ENCODE results near the gene IFNAR1.
A peak's percentile ranks its signal among the peaks of the same experiment; 100 is the strongest.
"Not testable (repeated sequence)": the region's sequence is repeated elsewhere in the genome, so short reads cannot be mapped to it uniquely, and the experiment has no call there.

IFNAR1 gene

DNA sequence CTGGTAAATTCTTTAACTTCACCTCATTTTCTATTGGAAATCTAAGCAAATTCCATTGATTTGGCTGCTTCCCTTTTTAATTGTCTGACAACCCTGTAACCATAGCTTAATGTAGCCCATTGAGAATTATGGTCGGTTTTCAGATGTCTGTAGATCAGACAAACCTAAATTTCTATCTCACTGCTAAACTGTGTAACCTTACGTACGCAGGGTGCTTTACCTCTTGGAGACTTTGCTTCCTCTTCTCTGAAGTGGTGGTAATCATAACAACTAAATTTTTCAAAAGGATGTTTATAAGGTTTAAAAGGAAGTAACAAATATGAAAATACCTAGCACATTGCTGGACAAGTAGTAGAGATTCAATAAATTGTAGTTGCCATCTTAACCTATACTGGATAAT is 25.9 kb downstream of the IFNAR1 start:
- Histone ChIP-seq H3K4me1 (ENCODE audit: control insufficient read depth, insufficient read depth, low read length) (no peaks in the 10 kb centered on the region), H3K36me3 (ENCODE audit: control insufficient read depth, insufficient read depth, low read length) (peaks cover 46% of the 10 kb centered on the region), H3K4me3 (ENCODE audit: low read depth, low read length) (no peak overlapping the region), H3K27me3 (ENCODE audit: control insufficient read depth, insufficient read depth, low read length) (no peaks in the 10 kb centered on the region), H3K9ac (ENCODE audit: low read depth, low read length) (no peak overlapping the region), H3K27ac (ENCODE audit: low read depth, low read length) (no peak overlapping the region), H3K9me3 (ENCODE audit: control insufficient read depth, insufficient read depth, low read length) (no peaks in the 10 kb centered on the region)

- no peak overlapping the region for H3K4me3 ChIP-seq (ENCODE audit: low read depth, low read length)
- no peak overlapping the region for H3K27ac ChIP-seq (ENCODE audit: low read depth, low read length)
- no peak overlapping the region for H3K9ac ChIP-seq (ENCODE audit: low read depth, low read length)
- H3K36me3 ChIP-seq (ENCODE audit: control insufficient read depth, insufficient read depth, low read length) = peaks cover 35% of the 10 kb centered on the region
- no peaks in the 10 kb centered on the region for H3K27me3 ChIP-seq (ENCODE audit: control insufficient read depth, insufficient read depth, low read length)
- H3K4me1 ChIP-seq (ENCODE audit: control insufficient read depth, insufficient read depth, low read length) = no peaks in the 10 kb centered on the region
- no peaks in the 10 kb centered on the region for H3K9me3 ChIP-seq (ENCODE audit: control insufficient read depth, insufficient read depth, low read length)
Observed at GRCh38 chr21:33355355-33355754, 30.6 kb downstream of the IFNAR1 start.

DNA sequence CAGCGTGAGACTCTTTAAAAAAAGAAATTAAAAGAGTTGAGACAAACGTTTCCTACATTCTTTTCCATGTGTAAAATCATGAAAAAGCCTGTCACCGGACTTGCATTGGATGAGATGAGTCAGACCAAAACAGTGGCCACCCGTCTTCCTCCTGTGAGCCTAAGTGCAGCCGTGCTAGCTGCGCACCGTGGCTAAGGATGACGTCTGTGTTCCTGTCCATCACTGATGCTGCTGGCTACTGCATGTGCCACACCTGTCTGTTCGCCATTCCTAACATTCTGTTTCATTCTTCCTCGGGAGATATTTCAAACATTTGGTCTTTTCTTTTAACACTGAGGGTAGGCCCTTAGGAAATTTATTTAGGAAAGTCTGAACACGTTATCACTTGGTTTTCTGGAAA is 31.2 kb downstream of the IFNAR1 start:
- H3K36me3 ChIP-seq (ENCODE audit: control insufficient read depth, insufficient read depth, low read length) = peaks cover 31% of the 10 kb centered on the region
- no peaks in the 10 kb centered on the region for H3K27me3 ChIP-seq (ENCODE audit: control insufficient read depth, insufficient read depth, low read length)
- H3K9me3 ChIP-seq (ENCODE audit: control insufficient read depth, insufficient read depth, low read length) = no peaks in the 10 kb centered on the region
- H3K27ac ChIP-seq (ENCODE audit: low read depth, low read length) = no peak overlapping the region
- H3K4me1 ChIP-seq (ENCODE audit: control insufficient read depth, insufficient read depth, low read length) = 0 out of 2 replicates have a peak, but pooled peaks cover 1% of the 10 kb centered on the region
- no peak overlapping the region for H3K4me3 ChIP-seq (ENCODE audit: low read depth, low read length)
- no peak overlapping the region for H3K9ac ChIP-seq (ENCODE audit: low read depth, low read length)

GRCh38 chr21:33357177-33357576 is 32.4 kb downstream of the IFNAR1 start:
- H3K9ac ChIP-seq (ENCODE audit: low read depth, low read length) = no peak overlapping the region

GRCh38 chr21:33359446-33359845 is 34.7 kb downstream of the IFNAR1 start:
- H3K27me3 ChIP-seq (ENCODE audit: control insufficient read depth, insufficient read depth, low read length) = no peaks in the 10 kb centered on the region
- H3K9me3 ChIP-seq (ENCODE audit: control insufficient read depth, insufficient read depth, low read length) = no peaks in the 10 kb centered on the region
- H3K27ac ChIP-seq (ENCODE audit: low read depth, low read length) = no peak overlapping the region
- no peak overlapping the region for H3K4me3 ChIP-seq (ENCODE audit: low read depth, low read length)
- peaks cover 19% of the 10 kb centered on the region for H3K36me3 ChIP-seq (ENCODE audit: control insufficient read depth, insufficient read depth, low read length)
- H3K4me1 ChIP-seq (ENCODE audit: control insufficient read depth, insufficient read depth, low read length) = peaks cover 18% of the 10 kb centered on the region
- no peak overlapping the region for H3K9ac ChIP-seq (ENCODE audit: low read depth, low read length)

More at GRCh38 chr21:33357177-33357576, 32.4 kb downstream of the IFNAR1 start:
- Histone ChIP-seq H3K36me3 (ENCODE audit: control insufficient read depth, insufficient read depth, low read length) (peaks cover 24% of the 10 kb centered on the region), H3K27me3 (ENCODE audit: control insufficient read depth, insufficient read depth, low read length) (no peaks in the 10 kb centered on the region), H3K4me3 (ENCODE audit: low read depth, low read length) (no peak overlapping the region), H3K9me3 (ENCODE audit: control insufficient read depth, insufficient read depth, low read length) (no peaks in the 10 kb centered on the region), H3K27ac (ENCODE audit: low read depth, low read length) (no peak overlapping the region), H3K4me1 (ENCODE audit: control insufficient read depth, insufficient read depth, low read length) (peaks cover 13% of the 10 kb centered on the region)

GRCh38 chr21:33360281-33360680 is 35.5 kb downstream of the IFNAR1 start:
- H3K4me3 ChIP-seq (ENCODE audit: low read depth, low read length) = no peak overlapping the region
- H3K27me3 ChIP-seq (ENCODE audit: control insufficient read depth, insufficient read depth, low read length) = no peaks in the 10 kb centered on the region
- H3K36me3 ChIP-seq (ENCODE audit: control insufficient read depth, insufficient read depth, low read length) = peaks cover 12% of the 10 kb centered on the region
- H3K9ac ChIP-seq (ENCODE audit: low read depth, low read length) = no peak overlapping the region
- no peak overlapping the region for H3K27ac ChIP-seq (ENCODE audit: low read depth, low read length)
- peaks cover 18% of the 10 kb centered on the region for H3K4me1 ChIP-seq (ENCODE audit: control insufficient read depth, insufficient read depth, low read length)
- no peaks in the 10 kb centered on the region for H3K9me3 ChIP-seq (ENCODE audit: control insufficient read depth, insufficient read depth, low read length)

GRCh38 chr21:33360881-33361602 is 36.3 kb downstream of the IFNAR1 start:
- no peaks in the 10 kb centered on the region for H3K9me3 ChIP-seq (ENCODE audit: control insufficient read depth, insufficient read depth, low read length)
- H3K27ac ChIP-seq (ENCODE audit: low read depth, low read length) = no peak overlapping the region
- H3K36me3 ChIP-seq (ENCODE audit: control insufficient read depth, insufficient read depth, low read length) = peaks cover 6% of the 10 kb centered on the region; the same call in 1 of the 2 replicates
- no peak overlapping the region for H3K9ac ChIP-seq (ENCODE audit: low read depth, low read length)
- H3K4me3 ChIP-seq (ENCODE audit: low read depth, low read length) = no peak overlapping the region
- no peaks in the 10 kb centered on the region for H3K27me3 ChIP-seq (ENCODE audit: control insufficient read depth, insufficient read depth, low read length)
- H3K4me1 ChIP-seq (ENCODE audit: control insufficient read depth, insufficient read depth, low read length) = peaks cover 18% of the 10 kb centered on the region

GRCh38 chr21:33362044-33362555 is 37.3 kb downstream of the IFNAR1 start:
- H3K27me3 ChIP-seq (ENCODE audit: control insufficient read depth, insufficient read depth, low read length) = no peaks in the 10 kb centered on the region
- peak overlapping the region; percentile 2; the same call in 1 of the 2 replicates for H3K9ac ChIP-seq (ENCODE audit: low read depth, low read length)
- H3K36me3 ChIP-seq (ENCODE audit: control insufficient read depth, insufficient read depth, low read length) = no peaks in the 10 kb centered on the region
- peaks cover 18% of the 10 kb centered on the region for H3K4me1 ChIP-seq (ENCODE audit: control insufficient read depth, insufficient read depth, low read length)
- peaks cover 10% of the 10 kb centered on the region for H3K9me3 ChIP-seq (ENCODE audit: control insufficient read depth, insufficient read depth, low read length)
- peak overlapping the region; percentile 15 for H3K27ac ChIP-seq (ENCODE audit: low read depth, low read length)
- H3K4me3 ChIP-seq (ENCODE audit: low read depth, low read length) = peak overlapping the region; percentile 43

- H3K4me1 ChIP-seq (ENCODE audit: control insufficient read depth, insufficient read depth, low read length) = peaks cover 18% of the 10 kb centered on the region
- not testable (repeated sequence) for H3K27ac ChIP-seq (ENCODE audit: low read depth, low read length); H3K4me3 ChIP-seq (ENCODE audit: low read depth, low read length); H3K9ac ChIP-seq (ENCODE audit: low read depth, low read length); H3K27me3 ChIP-seq (ENCODE audit: control insufficient read depth, insufficient read depth, low read length); H3K36me3 ChIP-seq (ENCODE audit: control insufficient read depth, insufficient read depth, low read length)
- H3K9me3 ChIP-seq (ENCODE audit: control insufficient read depth, insufficient read depth, low read length) = peaks cover 26% of the 10 kb centered on the region
Observed at GRCh38 chr21:33363911-33364609, 39.3 kb downstream of the IFNAR1 start.

DNA sequence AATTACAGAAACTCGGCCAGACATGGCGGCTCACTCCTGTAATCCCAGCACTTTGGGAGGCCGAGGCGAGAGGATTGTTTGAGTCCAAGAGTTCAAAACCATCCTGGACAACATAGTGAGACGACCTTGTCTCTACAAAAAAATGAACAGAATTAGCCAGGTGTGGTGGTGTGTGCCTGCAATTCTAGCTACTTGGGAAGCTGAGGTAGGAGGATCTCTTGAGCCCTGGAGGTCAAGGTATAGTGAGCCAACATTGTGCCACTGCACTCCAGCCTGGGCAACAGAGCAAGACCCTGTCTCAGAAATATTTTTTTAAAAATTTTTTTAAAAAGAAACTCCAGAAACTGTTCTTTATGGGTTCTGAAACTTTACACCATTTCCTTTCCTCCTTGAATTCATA is 40.1 kb downstream of the IFNAR1 start:
- H3K27ac ChIP-seq (ENCODE audit: low read depth, low read length) = no peak overlapping the region
- H3K4me1 ChIP-seq (ENCODE audit: control insufficient read depth, insufficient read depth, low read length) = peaks cover 18% of the 10 kb centered on the region
- H3K27me3 ChIP-seq (ENCODE audit: control insufficient read depth, insufficient read depth, low read length) = no peaks in the 10 kb centered on the region
- no peaks in the 10 kb centered on the region for H3K36me3 ChIP-seq (ENCODE audit: control insufficient read depth, insufficient read depth, low read length)
- H3K9ac ChIP-seq (ENCODE audit: low read depth, low read length) = no peak overlapping the region
- no peak overlapping the region for H3K4me3 ChIP-seq (ENCODE audit: low read depth, low read length)
- H3K9me3 ChIP-seq (ENCODE audit: control insufficient read depth, insufficient read depth, low read length) = peaks cover 32% of the 10 kb centered on the region

DNA sequence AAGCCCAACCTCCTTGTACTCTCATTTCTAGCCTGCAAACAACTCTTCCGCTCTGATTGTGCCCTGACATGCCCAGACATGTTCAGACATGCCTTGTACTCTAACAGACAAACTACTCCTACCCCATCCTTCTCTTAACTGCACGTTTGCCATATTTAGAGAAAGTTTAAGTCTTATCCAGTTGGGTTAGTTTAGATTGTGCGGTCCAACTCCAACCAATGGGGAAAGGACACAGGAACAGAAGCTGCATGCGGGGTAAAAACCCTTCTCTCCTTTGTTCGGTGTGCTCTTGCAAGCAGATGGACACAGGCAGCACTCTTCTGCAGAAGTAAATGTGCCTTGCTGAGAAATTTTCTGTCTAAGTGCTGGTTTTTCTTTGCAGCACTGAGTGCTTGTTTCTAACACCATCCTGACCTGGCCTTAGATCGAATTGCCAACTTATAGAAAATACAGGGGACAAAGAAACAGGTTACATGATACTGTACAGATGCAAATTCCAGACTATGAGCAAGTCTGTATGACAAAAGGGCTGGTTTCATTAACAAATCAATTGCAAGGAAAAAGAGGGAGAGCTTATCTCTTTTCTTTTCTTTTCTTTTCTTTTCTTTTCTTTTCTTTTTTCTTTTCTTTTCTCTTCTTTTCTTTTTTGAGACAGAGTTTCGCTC is 42.7 kb downstream of the IFNAR1 start:
- no peaks in the 10 kb centered on the region for H3K27me3 ChIP-seq (ENCODE audit: control insufficient read depth, insufficient read depth, low read length)
- no peak overlapping the region for H3K9ac ChIP-seq (ENCODE audit: low read depth, low read length)
- peaks cover 38% of the 10 kb centered on the region for H3K9me3 ChIP-seq (ENCODE audit: control insufficient read depth, insufficient read depth, low read length)
- H3K36me3 ChIP-seq (ENCODE audit: control insufficient read depth, insufficient read depth, low read length) = no peaks in the 10 kb centered on the region
- no peak overlapping the region for H3K27ac ChIP-seq (ENCODE audit: low read depth, low read length)
- peaks cover 4% of the 10 kb centered on the region for H3K4me1 ChIP-seq (ENCODE audit: control insufficient read depth, insufficient read depth, low read length)
- no peak overlapping the region for H3K4me3 ChIP-seq (ENCODE audit: low read depth, low read length)

All from HUES48 (cell line).